GM23338 (cell line): Measurements from ENCODE around the gene TECTA. TPM values are rescaled to one million over a fixed set of nuclear protein-coding genes. Genes with fewer than 3 reads are reported as not detected.

Source experiments
- ATAC-seq: fragments of 200-7000 bp; cut with Tn5 transposase; 3 replicates; pipeline ENCODE4 v1.9.1; 2020
- DNase-seq: peaks from one replicate; pipeline ENCODE4 v3.0.0-alpha.2; 2015; ENCODE audit warnings: low spot score
- H2AFZ ChIP-seq: fragments of 200-600 bp; sonication (generic); 2 replicates; pipeline ENCODE4 v1.8.0; 2016; ENCODE audit warnings: antibody characterized with exemption, mild to moderate bottlenecking, moderate library complexity
- H3F3A ChIP-seq: fragments of 200-600 bp; sonication (generic); replicated peaks from 2 replicates; pipeline ENCODE4 v1.8.0; 2017; ENCODE audit warnings: antibody characterized with exemption, mixed run types, low read depth
- H3K27ac ChIP-seq: fragments of 200-600 bp; sonication (generic); 2 replicates; pipeline ENCODE4 v1.6.1; 2016; ENCODE audit warnings: low read depth
- H3K27me3 ChIP-seq: fragments of 200-600 bp; sonication (generic); 2 replicates; pipeline ENCODE4 v1.8.0; 2016; ENCODE audit warnings: mild to moderate bottlenecking, mixed run types, moderate library complexity; ENCODE audit not compliant: insufficient read depth
- H3K36me3 ChIP-seq: fragments of 200-600 bp; sonication (generic); 2 replicates; pipeline ENCODE4 v1.8.0; 2016; ENCODE audit warnings: mild to moderate bottlenecking; ENCODE audit not compliant: insufficient read depth
- H3K4me1 ChIP-seq: fragments of 200-600 bp; sonication (generic); 2 replicates; pipeline ENCODE4 v1.8.0; 2016; ENCODE audit warnings: mild to moderate bottlenecking, moderate library complexity; ENCODE audit not compliant: insufficient read depth
- H3K4me2 ChIP-seq: fragments of 200-600 bp; sonication (generic); 2 replicates; pipeline ENCODE4 v1.7.1; 2017; ENCODE audit warnings: mixed run types
- H3K4me3 ChIP-seq: fragments of 200-600 bp; sonication (generic); 2 replicates; pipeline ENCODE4 v1.6.1; 2016; ENCODE audit warnings: mixed run types
- H3K79me2 ChIP-seq: fragments of 200-600 bp; sonication (generic); replicated peaks from 2 replicates; pipeline ENCODE4 v1.8.0; 2017; ENCODE audit warnings: mild to moderate bottlenecking; ENCODE audit not compliant: insufficient read depth
- H3K9me2 ChIP-seq: fragments of 200-600 bp; sonication (generic); 2 replicates; pipeline ENCODE4 v1.8.0; 2017; ENCODE audit not compliant: insufficient read depth
- H4K20me1 ChIP-seq: fragments of 200-600 bp; sonication (generic); replicated peaks from 2 replicates; pipeline ENCODE4 v1.8.0; 2017; ENCODE audit warnings: mild to moderate bottlenecking; ENCODE audit not compliant: insufficient read depth
- H3K27ac Mint-ChIP-seq: 2 replicates; pipeline ENCODE4 v1.8.0; 2020; ENCODE audit warnings: inconsistent platforms, mild to moderate bottlenecking, moderate library complexity, mixed read lengths
- H3K27me3 Mint-ChIP-seq: 3 replicates; pipeline ENCODE4 v1.8.0; 2022; ENCODE audit warnings: low read depth, mild to moderate bottlenecking, moderate library complexity, mixed read lengths, inconsistent platforms; ENCODE audit not compliant: insufficient read depth, poor library complexity
- H3K36me3 Mint-ChIP-seq: 3 replicates; pipeline ENCODE4 v1.8.0; 2021; ENCODE audit warnings: low read depth, mild to moderate bottlenecking, inconsistent platforms, moderate library complexity, mixed read lengths
- H3K4me1 Mint-ChIP-seq: 3 replicates; pipeline ENCODE4 v1.8.0; 2020; ENCODE audit warnings: mild to moderate bottlenecking, inconsistent platforms, mixed read lengths
- H3K4me3 Mint-ChIP-seq: 3 replicates; pipeline ENCODE4 v1.8.0; 2021; ENCODE audit warnings: moderate library complexity, mild to moderate bottlenecking, inconsistent platforms, mixed read lengths
- H3K9me3 Mint-ChIP-seq: 3 replicates; pipeline ENCODE4 v1.8.0; 2020; ENCODE audit warnings: moderate library complexity, mild to moderate bottlenecking, inconsistent platforms, mixed read lengths
- CREB1 ChIP-seq: fragments of 250-450 bp; sonication (Bioruptor Pico); IDR thresholded peaks from 2 replicates; pipeline ENCODE4 v1.5.0; 2020; ENCODE audit warnings: low read depth, mild to moderate bottlenecking, moderate library complexity
- EZH2 ChIP-seq: fragments of 200-600 bp; sonication (generic); IDR thresholded peaks from one replicate; pipeline ENCODE4 v1.8.0; 2017; ENCODE audit warnings: antibody characterized with exemption, mild to moderate bottlenecking, low read depth; ENCODE audit not compliant: unreplicated experiment
- EZH2phosphoT487 ChIP-seq: fragments of 200-600 bp; sonication (generic); IDR thresholded peaks from one replicate; pipeline ENCODE4 v1.8.1; 2018; ENCODE audit warnings: antibody characterized with exemption; ENCODE audit not compliant: unreplicated experiment
- JUNB ChIP-seq: IDR thresholded peaks from one replicate; pipeline ENCODE4 v1.6.1; 2016; ENCODE audit warnings: antibody characterized with exemption; ENCODE audit not compliant: unreplicated experiment
- NANOG ChIP-seq: IDR thresholded peaks from 2 replicates; pipeline ENCODE4 v1.6.1; 2016; ENCODE audit warnings: antibody characterized with exemption, borderline replicate concordance
- POLR2AphosphoS5 ChIP-seq: IDR thresholded peaks from 2 replicates; pipeline ENCODE4 v1.6.1; 2016; ENCODE audit warnings: antibody characterized with exemption, low read depth
- STAT1 ChIP-seq: IDR thresholded peaks from one replicate; pipeline ENCODE4 v1.6.1; 2016; ENCODE audit warnings: antibody characterized with exemption; ENCODE audit not compliant: unreplicated experiment
- ZNF114 ChIP-seq: fragments of 250-450 bp; sonication (Bioruptor Pico); IDR thresholded peaks from 2 replicates; pipeline ENCODE4 v1.5.0; 2020; ENCODE audit warnings: mild to moderate bottlenecking, moderate library complexity
- ZNF331 ChIP-seq: fragments of 250-450 bp; sonication (Bioruptor Pico); IDR thresholded peaks from 2 replicates; pipeline ENCODE4 v1.5.0; 2020; ENCODE audit warnings: low read depth, mild to moderate bottlenecking, moderate library complexity
- polyA plus RNA-seq: library from polyadenylated mRNA; unstranded; fragments of >200 nt; fragmentation: Nextera tagmentation; extraction: Ambion mirVana; gene quantifications from 2 replicates; pipeline ENCODE4 v1.2.1, GENCODE V29; 2016
- total RNA-seq: library from RNA; depleted of rRNA; stranded (reverse); fragments of >200 nt; shearing (Covaris generic); gene quantifications from 2 replicates; pipeline ENCODE4 v1.2.3, GENCODE V29; 2014
- TF ChIP-seq, protein P1 (sequence below): IDR thresholded peaks from one replicate; pipeline ENCODE4 v1.6.1; 2018; ENCODE audit warnings: antibody characterized with exemption; ENCODE audit not compliant: unreplicated experiment
- TF ChIP-seq, protein P2 (sequence below): IDR thresholded peaks from 2 replicates; pipeline ENCODE4 v1.6.1; 2016; ENCODE audit warnings: antibody characterized with exemption
- TF ChIP-seq, protein P3 (sequence below): fragments of 250-450 bp; sonication (Bioruptor Pico); IDR thresholded peaks from 2 replicates; pipeline ENCODE4 v1.5.0; 2020; ENCODE audit warnings: mild to moderate bottlenecking, moderate library complexity
- TF ChIP-seq, protein P4 (sequence below), 2 experiments: fragments of 200-600 bp in 1 of 2; sonication (generic) in 1 of 2; conservative IDR thresholded peaks; 2 replicates each; pipeline versions ENCODE4 v1.5.1 to v1.6.1; 2016 to 2017; ENCODE audit warnings: antibody characterized with exemption in 2 of 2, low read depth in 2 of 2, mild to moderate bottlenecking in 2 of 2, moderate library complexity in 1 of 2

The TECTA gene
- total and polyA plus RNA-seq, 2 experiments from 2014 or later: 0.34 to 0.69 TPM

DNA sequence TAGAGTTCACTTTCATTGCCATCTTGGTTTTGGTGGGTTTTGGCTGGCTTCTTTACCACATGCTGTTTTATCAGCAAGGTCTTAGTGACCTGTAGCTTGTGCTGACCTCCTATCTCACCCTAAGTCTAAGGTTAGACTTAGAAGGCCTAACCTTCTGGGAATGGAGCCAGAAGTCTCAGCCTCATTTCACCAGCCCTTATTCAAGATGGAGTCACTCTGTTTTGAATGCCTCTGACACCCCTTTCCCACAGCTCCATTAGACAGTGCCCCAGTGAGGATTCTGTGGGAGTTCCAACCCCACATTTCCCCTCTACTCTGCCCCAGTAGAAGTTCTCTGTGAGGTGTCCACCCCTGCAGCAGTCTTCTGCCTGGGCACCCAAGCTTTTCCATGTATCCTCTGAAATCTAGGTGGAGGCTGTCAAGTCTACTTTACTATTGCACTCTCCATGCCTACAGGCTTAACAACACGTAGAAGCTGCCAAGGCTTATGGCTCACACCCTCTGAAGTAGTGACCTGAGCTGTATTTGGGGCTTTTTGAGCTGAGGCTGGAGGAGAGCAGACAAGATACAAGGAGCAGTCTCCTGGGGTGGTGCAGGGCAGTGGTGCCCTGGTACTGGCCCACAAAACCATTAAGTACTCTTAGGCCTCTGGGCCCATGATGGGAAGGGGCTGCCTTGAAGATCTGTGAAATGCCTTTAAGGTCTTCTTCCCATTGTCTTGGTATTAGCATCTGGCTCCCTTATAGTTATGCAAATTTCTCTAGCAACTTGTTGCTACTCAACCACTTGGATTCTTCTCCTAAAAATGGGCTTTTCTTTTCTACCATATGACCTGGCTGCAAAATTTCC lies 125.6 kb downstream of the TECTA start:
- no peak overlapping the region for H3K4me3 ChIP-seq

More for the DNA sequence above, 125.6 kb downstream of the TECTA start:
- no peak overlapping the region for H3K4me2 ChIP-seq
- ATAC-seq (no peak), DNase-seq (no peak)
- no peaks in the 10 kb centered on the region for H3K79me2 ChIP-seq
- Mint-ChIP-seq H3K27ac (no peak overlapping the region), H3K9me3 (peaks cover 35% of the 10 kb centered on the region), H3K4me1 (no peaks in the 10 kb centered on the region), H3K4me3 (no peak overlapping the region), H3K27me3 (no peaks in the 10 kb centered on the region), H3K36me3 (peaks cover 22% of the 10 kb centered on the region)
- H3K9me2 ChIP-seq: peaks cover 6% of the 10 kb centered on the region; the same call in 1 of the 2 replicates
- TF ChIP-seq EZH2 (no peak), ZNF331 (CRISPR knock-in tag) (no peak), STAT1 (no peak), EZH2phosphoT487 (no peak), JUNB (no peak), NANOG (no peak), ZNF114 (CRISPR knock-in tag) (no peak), POLR2AphosphoS5 (no peak), CREB1 (CRISPR knock-in tag) (no peak)
- TF ChIP-seq, protein P1, sequence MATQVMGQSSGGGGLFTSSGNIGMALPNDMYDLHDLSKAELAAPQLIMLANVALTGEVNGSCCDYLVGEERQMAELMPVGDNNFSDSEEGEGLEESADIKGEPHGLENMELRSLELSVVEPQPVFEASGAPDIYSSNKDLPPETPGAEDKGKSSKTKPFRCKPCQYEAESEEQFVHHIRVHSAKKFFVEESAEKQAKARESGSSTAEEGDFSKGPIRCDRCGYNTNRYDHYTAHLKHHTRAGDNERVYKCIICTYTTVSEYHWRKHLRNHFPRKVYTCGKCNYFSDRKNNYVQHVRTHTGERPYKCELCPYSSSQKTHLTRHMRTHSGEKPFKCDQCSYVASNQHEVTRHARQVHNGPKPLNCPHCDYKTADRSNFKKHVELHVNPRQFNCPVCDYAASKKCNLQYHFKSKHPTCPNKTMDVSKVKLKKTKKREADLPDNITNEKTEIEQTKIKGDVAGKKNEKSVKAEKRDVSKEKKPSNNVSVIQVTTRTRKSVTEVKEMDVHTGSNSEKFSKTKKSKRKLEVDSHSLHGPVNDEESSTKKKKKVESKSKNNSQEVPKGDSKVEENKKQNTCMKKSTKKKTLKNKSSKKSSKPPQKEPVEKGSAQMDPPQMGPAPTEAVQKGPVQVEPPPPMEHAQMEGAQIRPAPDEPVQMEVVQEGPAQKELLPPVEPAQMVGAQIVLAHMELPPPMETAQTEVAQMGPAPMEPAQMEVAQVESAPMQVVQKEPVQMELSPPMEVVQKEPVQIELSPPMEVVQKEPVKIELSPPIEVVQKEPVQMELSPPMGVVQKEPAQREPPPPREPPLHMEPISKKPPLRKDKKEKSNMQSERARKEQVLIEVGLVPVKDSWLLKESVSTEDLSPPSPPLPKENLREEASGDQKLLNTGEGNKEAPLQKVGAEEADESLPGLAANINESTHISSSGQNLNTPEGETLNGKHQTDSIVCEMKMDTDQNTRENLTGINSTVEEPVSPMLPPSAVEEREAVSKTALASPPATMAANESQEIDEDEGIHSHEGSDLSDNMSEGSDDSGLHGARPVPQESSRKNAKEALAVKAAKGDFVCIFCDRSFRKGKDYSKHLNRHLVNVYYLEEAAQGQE: no peak
- TF ChIP-seq, protein P2, sequence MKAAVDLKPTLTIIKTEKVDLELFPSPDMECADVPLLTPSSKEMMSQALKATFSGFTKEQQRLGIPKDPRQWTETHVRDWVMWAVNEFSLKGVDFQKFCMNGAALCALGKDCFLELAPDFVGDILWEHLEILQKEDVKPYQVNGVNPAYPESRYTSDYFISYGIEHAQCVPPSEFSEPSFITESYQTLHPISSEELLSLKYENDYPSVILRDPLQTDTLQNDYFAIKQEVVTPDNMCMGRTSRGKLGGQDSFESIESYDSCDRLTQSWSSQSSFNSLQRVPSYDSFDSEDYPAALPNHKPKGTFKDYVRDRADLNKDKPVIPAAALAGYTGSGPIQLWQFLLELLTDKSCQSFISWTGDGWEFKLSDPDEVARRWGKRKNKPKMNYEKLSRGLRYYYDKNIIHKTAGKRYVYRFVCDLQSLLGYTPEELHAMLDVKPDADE: no peak
- TF ChIP-seq, protein P3, sequence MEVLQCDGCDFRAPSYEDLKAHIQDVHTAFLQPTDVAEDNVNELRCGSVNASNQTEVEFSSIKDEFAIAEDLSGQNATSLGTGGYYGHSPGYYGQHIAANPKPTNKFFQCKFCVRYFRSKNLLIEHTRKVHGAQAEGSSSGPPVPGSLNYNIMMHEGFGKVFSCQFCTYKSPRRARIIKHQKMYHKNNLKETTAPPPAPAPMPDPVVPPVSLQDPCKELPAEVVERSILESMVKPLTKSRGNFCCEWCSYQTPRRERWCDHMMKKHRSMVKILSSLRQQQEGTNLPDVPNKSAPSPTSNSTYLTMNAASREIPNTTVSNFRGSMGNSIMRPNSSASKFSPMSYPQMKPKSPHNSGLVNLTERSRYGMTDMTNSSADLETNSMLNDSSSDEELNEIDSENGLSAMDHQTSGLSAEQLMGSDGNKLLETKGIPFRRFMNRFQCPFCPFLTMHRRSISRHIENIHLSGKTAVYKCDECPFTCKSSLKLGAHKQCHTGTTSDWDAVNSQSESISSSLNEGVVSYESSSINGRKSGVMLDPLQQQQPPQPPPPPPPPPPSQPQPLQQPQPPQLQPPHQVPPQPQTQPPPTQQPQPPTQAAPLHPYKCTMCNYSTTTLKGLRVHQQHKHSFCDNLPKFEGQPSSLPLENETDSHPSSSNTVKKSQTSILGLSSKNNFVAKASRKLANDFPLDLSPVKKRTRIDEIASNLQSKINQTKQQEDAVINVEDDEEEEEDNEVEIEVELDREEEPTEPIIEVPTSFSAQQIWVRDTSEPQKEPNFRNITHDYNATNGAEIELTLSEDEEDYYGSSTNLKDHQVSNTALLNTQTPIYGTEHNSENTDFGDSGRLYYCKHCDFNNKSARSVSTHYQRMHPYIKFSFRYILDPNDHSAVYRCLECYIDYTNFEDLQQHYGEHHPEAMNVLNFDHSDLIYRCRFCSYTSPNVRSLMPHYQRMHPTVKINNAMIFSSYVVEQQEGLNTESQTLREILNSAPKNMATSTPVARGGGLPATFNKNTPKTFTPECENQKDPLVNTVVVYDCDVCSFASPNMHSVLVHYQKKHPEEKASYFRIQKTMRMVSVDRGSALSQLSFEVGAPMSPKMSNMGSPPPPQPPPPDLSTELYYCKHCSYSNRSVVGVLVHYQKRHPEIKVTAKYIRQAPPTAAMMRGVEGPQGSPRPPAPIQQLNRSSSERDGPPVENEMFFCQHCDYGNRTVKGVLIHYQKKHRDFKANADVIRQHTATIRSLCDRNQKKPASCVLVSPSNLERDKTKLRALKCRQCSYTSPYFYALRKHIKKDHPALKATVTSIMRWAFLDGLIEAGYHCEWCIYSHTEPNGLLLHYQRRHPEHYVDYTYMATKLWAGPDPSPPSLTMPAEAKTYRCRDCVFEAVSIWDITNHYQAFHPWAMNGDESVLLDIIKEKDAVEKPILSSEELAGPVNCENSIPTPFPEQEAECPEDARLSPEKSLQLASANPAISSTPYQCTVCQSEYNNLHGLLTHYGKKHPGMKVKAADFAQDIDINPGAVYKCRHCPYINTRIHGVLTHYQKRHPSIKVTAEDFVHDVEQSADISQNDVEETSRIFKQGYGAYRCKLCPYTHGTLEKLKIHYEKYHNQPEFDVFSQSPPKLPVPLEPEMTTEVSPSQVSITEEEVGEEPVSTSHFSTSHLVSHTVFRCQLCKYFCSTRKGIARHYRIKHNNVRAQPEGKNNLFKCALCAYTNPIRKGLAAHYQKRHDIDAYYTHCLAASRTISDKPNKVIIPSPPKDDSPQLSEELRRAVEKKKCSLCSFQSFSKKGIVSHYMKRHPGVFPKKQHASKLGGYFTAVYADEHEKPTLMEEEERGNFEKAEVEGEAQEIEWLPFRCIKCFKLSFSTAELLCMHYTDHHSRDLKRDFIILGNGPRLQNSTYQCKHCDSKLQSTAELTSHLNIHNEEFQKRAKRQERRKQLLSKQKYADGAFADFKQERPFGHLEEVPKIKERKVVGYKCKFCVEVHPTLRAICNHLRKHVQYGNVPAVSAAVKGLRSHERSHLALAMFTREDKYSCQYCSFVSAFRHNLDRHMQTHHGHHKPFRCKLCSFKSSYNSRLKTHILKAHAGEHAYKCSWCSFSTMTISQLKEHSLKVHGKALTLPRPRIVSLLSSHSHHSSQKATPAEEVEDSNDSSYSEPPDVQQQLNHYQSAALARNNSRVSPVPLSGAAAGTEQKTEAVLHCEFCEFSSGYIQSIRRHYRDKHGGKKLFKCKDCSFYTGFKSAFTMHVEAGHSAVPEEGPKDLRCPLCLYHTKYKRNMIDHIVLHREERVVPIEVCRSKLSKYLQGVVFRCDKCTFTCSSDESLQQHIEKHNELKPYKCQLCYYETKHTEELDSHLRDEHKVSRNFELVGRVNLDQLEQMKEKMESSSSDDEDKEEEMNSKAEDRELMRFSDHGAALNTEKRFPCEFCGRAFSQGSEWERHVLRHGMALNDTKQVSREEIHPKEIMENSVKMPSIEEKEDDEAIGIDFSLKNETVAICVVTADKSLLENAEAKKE (CRISPR knock-in tag): no peak
- TF ChIP-seq, protein P4, sequence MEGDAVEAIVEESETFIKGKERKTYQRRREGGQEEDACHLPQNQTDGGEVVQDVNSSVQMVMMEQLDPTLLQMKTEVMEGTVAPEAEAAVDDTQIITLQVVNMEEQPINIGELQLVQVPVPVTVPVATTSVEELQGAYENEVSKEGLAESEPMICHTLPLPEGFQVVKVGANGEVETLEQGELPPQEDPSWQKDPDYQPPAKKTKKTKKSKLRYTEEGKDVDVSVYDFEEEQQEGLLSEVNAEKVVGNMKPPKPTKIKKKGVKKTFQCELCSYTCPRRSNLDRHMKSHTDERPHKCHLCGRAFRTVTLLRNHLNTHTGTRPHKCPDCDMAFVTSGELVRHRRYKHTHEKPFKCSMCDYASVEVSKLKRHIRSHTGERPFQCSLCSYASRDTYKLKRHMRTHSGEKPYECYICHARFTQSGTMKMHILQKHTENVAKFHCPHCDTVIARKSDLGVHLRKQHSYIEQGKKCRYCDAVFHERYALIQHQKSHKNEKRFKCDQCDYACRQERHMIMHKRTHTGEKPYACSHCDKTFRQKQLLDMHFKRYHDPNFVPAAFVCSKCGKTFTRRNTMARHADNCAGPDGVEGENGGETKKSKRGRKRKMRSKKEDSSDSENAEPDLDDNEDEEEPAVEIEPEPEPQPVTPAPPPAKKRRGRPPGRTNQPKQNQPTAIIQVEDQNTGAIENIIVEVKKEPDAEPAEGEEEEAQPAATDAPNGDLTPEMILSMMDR (conservative IDR thresholded peaks at IDR 0.05; ENCODE audit: low read depth in 2 of 2): no peak
- H3K4me1 ChIP-seq: no peaks in the 10 kb centered on the region
- H2AFZ ChIP-seq: no peak overlapping the region
- H4K20me1 ChIP-seq: no peaks in the 10 kb centered on the region
- H3K36me3 ChIP-seq: 0 out of 2 replicates have a peak, but pooled peaks cover 8% of the 10 kb centered on the region
- no peak overlapping the region for H3K27ac ChIP-seq
- H3K27me3 ChIP-seq: no peaks in the 10 kb centered on the region
- 0 out of 2 replicates have a peak, but pooled peaks cover 3% of the 10 kb centered on the region for H3F3A ChIP-seq
